HL-60 (cell line): ENCODE data around the gene KRT73.

Experiments used
- DNase-seq, 2 experiments: peaks; one replicate each; pipeline ENCODE4 v3.0.0-alpha.2; 2010 to 2020; ENCODE audit warnings: low read depth in 1 of 2, low spot score in 1 of 2
- H3K27ac ChIP-seq: fragments of 250-450 bp; sonication (Bioruptor Pico); replicated peaks from 2 replicates; pipeline ENCODE4 v1.5.1; 2020; ENCODE audit warnings: mild to moderate bottlenecking, moderate library complexity
- H3K27me3 ChIP-seq: fragments of 250-450 bp; sonication (Bioruptor Pico); 2 replicates; pipeline ENCODE4 v1.5.1; 2021; ENCODE audit warnings: mild to moderate bottlenecking, moderate library complexity; ENCODE audit not compliant: insufficient read depth, poor library complexity, severe bottlenecking
- H3K4me3 ChIP-seq: replicated peaks from 2 replicates; pipeline ENCODE4 v1.5.1; 2011; ENCODE audit warnings: mild to moderate bottlenecking, control low read depth, low read length; ENCODE audit not compliant: insufficient read depth
- GABPA ChIP-seq: IDR thresholded peaks from 2 replicates; pipeline ENCODE4 v1.6.1; 2012; ENCODE audit warnings: low read depth
- POLR2AphosphoS5 ChIP-seq: IDR thresholded peaks from 2 replicates; pipeline ENCODE4 v1.6.1; 2012; ENCODE audit warnings: low read depth
- REST ChIP-seq: IDR thresholded peaks from 2 replicates; pipeline ENCODE4 v1.6.1; 2012; ENCODE audit warnings: low read depth; ENCODE audit not compliant: insufficient replicate concordance
- SPI1 ChIP-seq: IDR thresholded peaks from 2 replicates; pipeline ENCODE4 v1.6.1; 2012; ENCODE audit warnings: low read depth, mild to moderate bottlenecking, borderline replicate concordance
- TF ChIP-seq, protein P1 (sequence below): IDR thresholded peaks from one replicate; pipeline ENCODE4 v1.5.1; 2011; ENCODE audit warnings: low read length, control low read depth, inconsistent platforms; ENCODE audit not compliant: insufficient read depth

Gene KRT73

GRCh38 chr12:52602552-52602951, 15.8 kb downstream of the KRT73 start:
- TF ChIP-seq POLR2AphosphoS5 = no peak
- no peak for TF ChIP-seq REST
- no peak for TF ChIP-seq GABPA
- TF ChIP-seq, protein P1, sequence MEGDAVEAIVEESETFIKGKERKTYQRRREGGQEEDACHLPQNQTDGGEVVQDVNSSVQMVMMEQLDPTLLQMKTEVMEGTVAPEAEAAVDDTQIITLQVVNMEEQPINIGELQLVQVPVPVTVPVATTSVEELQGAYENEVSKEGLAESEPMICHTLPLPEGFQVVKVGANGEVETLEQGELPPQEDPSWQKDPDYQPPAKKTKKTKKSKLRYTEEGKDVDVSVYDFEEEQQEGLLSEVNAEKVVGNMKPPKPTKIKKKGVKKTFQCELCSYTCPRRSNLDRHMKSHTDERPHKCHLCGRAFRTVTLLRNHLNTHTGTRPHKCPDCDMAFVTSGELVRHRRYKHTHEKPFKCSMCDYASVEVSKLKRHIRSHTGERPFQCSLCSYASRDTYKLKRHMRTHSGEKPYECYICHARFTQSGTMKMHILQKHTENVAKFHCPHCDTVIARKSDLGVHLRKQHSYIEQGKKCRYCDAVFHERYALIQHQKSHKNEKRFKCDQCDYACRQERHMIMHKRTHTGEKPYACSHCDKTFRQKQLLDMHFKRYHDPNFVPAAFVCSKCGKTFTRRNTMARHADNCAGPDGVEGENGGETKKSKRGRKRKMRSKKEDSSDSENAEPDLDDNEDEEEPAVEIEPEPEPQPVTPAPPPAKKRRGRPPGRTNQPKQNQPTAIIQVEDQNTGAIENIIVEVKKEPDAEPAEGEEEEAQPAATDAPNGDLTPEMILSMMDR = no peak
- TF ChIP-seq SPI1 = no peak

GRCh38 chr12:52601671-52602070, 16.7 kb downstream of the KRT73 start:
- TF ChIP-seq REST (no peak), POLR2AphosphoS5 (no peak), GABPA (no peak)
- TF ChIP-seq, protein P1 = no peak
- Histone ChIP-seq H3K27me3 (no peaks in the 10 kb centered on the region), H3K4me3 (no peak overlapping the region), H3K27ac (no peak overlapping the region)
- DNase-seq = no peak

More at GRCh38 chr12:52602552-52602951, 15.8 kb downstream of the KRT73 start:
- DNase-seq = no peak
- no peak overlapping the region for H3K4me3 ChIP-seq
- H3K27me3 ChIP-seq = no peaks in the 10 kb centered on the region
- no peak overlapping the region for H3K27ac ChIP-seq

GRCh38 chr12:52600941-52601481, 17.3 kb downstream of the KRT73 start, which contains the start of gene KRT72:
KRT72 (minus strand) TSS chr12:52601463; CDS start chr12:52601452, 11 bp downstream.
- H3K4me3 ChIP-seq = no peak within 1 kb of the TSS
- no peak for DNase-seq
- TF ChIP-seq, protein P1 = no peak
- TF ChIP-seq POLR2AphosphoS5 (no peak), SPI1 (no peak), REST (no peak), GABPA (no peak)
- no peaks in the 10 kb centered on the region for H3K27me3 ChIP-seq
- no peak within 1 kb of the TSS for H3K27ac ChIP-seq
